IgD-negative memory B cell (primary cell): ENCODE measurements around the gene EFCAB11. TPM values are rescaled to one million over a fixed set of nuclear protein-coding genes. Genes with fewer than 3 reads are reported as not detected.
A peak's percentile ranks its signal among the peaks of the same experiment; 100 is the strongest.

Source experiments
- H3K27ac Mint-ChIP-seq, 3 donors: one replicate each; pipeline ENCODE4 v1.8.0; 2020 to 2022; ENCODE audit warnings: mild to moderate bottlenecking in 3 of 3, mixed read lengths in 3 of 3, moderate library complexity in 1 of 3
- H3K27me3 Mint-ChIP-seq: one replicate; pipeline ENCODE4 v1.8.0; 2021; ENCODE audit warnings: mixed read lengths
- H3K36me3 Mint-ChIP-seq: one replicate; pipeline ENCODE4 v1.8.0; 2020; ENCODE audit warnings: mild to moderate bottlenecking, mixed read lengths
- H3K4me1 Mint-ChIP-seq, 3 donors: one replicate each; pipeline ENCODE4 v1.8.0; 2020 to 2022; ENCODE audit warnings: mixed read lengths in 3 of 3, mild to moderate bottlenecking in 1 of 3
- H3K4me3 Mint-ChIP-seq, 4 donors: one replicate each; pipeline ENCODE4 v1.8.0; 2020 to 2022; ENCODE audit warnings: mild to moderate bottlenecking in 4 of 4, mixed read lengths in 4 of 4, moderate library complexity in 3 of 4
- H3K9me3 Mint-ChIP-seq, 3 donors: one replicate each; pipeline ENCODE4 v1.8.0; 2020 to 2021; ENCODE audit warnings: mixed read lengths in 3 of 3, mild to moderate bottlenecking in 1 of 3
- polyA plus RNA-seq: library from polyadenylated mRNA; unstranded; fragments of 300-500 nt; fragmentation: Illumina TruSeq; gene quantifications from one replicate; pipeline ENCODE4 v1.2.3, GENCODE V29; 2021

The EFCAB11 gene
- polyA plus RNA-seq, 1 donor from 2014 or later: 7.8 TPM

DNA sequence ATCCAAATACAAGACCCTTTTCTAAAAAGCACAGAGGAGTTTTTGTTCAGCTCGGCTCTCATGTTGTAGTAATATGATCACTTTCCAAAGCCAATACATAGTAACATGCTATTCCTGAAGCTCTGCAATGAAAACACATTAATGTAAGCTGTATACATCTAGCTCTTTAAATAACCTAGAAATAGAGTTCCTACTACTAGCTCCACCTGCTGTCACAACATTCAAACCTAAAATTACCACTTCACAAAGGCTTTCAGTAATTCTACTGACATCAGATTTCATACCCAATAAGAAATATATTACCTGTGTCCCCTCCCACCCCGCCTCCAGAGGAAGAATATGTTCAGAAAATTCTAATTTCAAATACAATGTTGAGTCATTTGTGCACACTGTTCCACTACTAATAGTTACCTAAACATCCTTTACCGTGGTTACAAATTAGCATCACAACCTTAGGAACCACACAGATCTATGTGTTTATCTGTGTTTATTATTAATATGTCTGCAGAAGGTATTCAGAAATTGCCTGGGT is 17.8 kb downstream of the EFCAB11 start:
- Mint-ChIP-seq H3K36me3 (peaks cover 5% of the 10 kb centered on the region), H3K4me3 (no peak overlapping the region), H3K9me3 (no peaks in the 10 kb centered on the region), H3K4me1 (peaks cover 0 to 2% (median 1%) of the 10 kb centered on the region in 3 donors), H3K27ac (no peak overlapping the region), H3K27me3 (no peaks in the 10 kb centered on the region)

GRCh38 chr14:89933002-89933401 is 21.5 kb downstream of the EFCAB11 start:
- H3K9me3 Mint-ChIP-seq: no peaks in the 10 kb centered on the region
- peaks cover 8% of the 10 kb centered on the region for H3K36me3 Mint-ChIP-seq
- H3K27ac Mint-ChIP-seq: no peak overlapping the region

GRCh38 chr14:89927186-89927865 is 27.2 kb downstream of the EFCAB11 start:
- Mint-ChIP-seq H3K9me3 (no peaks in the 10 kb centered on the region), H3K4me1 (no peaks in the 10 kb centered on the region), H3K27ac (no peak overlapping the region), H3K4me3 (no peak overlapping the region), H3K27me3 (no peaks in the 10 kb centered on the region), H3K36me3 (peaks cover 14% of the 10 kb centered on the region)

More at GRCh38 chr14:89933002-89933401, 21.5 kb downstream of the EFCAB11 start:
- H3K27me3 Mint-ChIP-seq: no peaks in the 10 kb centered on the region
- H3K4me3 Mint-ChIP-seq: no peak overlapping the region
- H3K4me1 Mint-ChIP-seq: no peaks in the 10 kb centered on the region

- Mint-ChIP-seq H3K4me1 (no peaks in the 10 kb centered on the region), H3K9me3 (no peaks in the 10 kb centered on the region), H3K4me3 (no peak overlapping the region), H3K27ac (no peak overlapping the region), H3K36me3 (peaks cover 14% of the 10 kb centered on the region), H3K27me3 (no peaks in the 10 kb centered on the region)
Observed at GRCh38 chr14:89926694-89927093, 27.8 kb downstream of the EFCAB11 start.

- Mint-ChIP-seq H3K27me3 (no peaks in the 10 kb centered on the region), H3K27ac (peak overlapping the region in 1 of 3 donors; percentile 61), H3K4me3 (no peak overlapping the region), H3K36me3 (peaks cover 12% of the 10 kb centered on the region), H3K9me3 (no peaks in the 10 kb centered on the region), H3K4me1 (no peaks in the 10 kb centered on the region)
Observed at GRCh38 chr14:89924268-89924667, 30.3 kb downstream of the EFCAB11 start.

DNA sequence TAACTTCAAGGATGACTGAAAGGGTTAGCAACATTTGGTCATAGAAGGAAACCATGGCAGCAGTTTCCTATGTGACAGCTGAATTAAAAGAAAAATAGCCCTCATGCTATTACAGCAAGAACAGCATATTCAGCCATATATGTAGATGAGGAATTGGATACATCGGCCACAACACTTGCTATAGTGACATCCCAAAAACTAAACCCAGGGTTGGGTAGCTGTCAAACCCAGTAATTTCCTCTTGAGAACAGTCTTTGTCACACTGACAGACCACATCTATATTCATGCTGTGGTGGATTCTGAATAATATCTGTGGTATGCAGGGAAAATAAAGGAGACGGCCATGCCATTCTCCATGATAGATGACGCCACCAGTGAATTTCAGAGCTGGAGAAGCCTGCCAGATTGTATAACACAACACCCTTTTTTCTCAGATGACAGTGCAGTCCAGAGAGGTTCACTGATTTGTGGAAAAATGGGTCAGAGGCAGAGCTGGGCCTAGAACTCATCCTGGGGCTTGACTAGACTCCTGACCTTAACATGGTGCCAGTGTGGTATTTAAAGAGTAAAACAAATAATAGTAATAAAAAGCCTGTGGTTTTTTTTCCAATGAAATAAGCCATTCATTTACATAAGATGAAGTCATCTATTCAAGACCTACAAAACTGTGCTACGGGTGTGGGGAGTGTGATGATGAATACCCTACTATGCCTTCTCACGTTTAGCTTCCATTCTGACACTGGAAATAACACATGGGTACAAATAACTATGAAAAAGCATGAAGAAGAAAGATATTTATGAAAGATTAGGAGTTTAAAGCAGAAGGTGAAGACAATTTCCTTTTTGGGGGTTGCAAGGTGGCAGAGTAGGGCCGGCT is 32.3 kb downstream of the EFCAB11 start:
- Mint-ChIP-seq H3K4me3 (no peak overlapping the region), H3K4me1 (no peaks in the 10 kb centered on the region), H3K27me3 (no peaks in the 10 kb centered on the region), H3K9me3 (no peaks in the 10 kb centered on the region), H3K27ac (no peak overlapping the region), H3K36me3 (peaks cover 12% of the 10 kb centered on the region)

- Mint-ChIP-seq H3K36me3 (peaks cover 9% of the 10 kb centered on the region), H3K9me3 (no peaks in the 10 kb centered on the region), H3K4me3 (no peak overlapping the region), H3K27me3 (no peaks in the 10 kb centered on the region), H3K27ac (no peak overlapping the region), H3K4me1 (peaks cover 0 to 2% (median 0%) of the 10 kb centered on the region in 3 donors)
Observed at GRCh38 chr14:89921346-89921745, 33.2 kb downstream of the EFCAB11 start.

- Mint-ChIP-seq H3K4me3 (no peak overlapping the region), H3K9me3 (no peaks in the 10 kb centered on the region), H3K36me3 (peaks cover 9% of the 10 kb centered on the region), H3K27me3 (no peaks in the 10 kb centered on the region), H3K27ac (no peak overlapping the region), H3K4me1 (peaks cover 0 to 2% (median 2%) of the 10 kb centered on the region in 3 donors)
Observed at GRCh38 chr14:89920056-89920455, 34.5 kb downstream of the EFCAB11 start.

- no peaks in the 10 kb centered on the region for H3K27me3 Mint-ChIP-seq
- H3K36me3 Mint-ChIP-seq: peaks cover 2% of the 10 kb centered on the region
- H3K27ac Mint-ChIP-seq: no peak overlapping the region
- H3K9me3 Mint-ChIP-seq: no peaks in the 10 kb centered on the region
- peaks cover 0 to 2% (median 2%) of the 10 kb centered on the region in 3 donors for H3K4me1 Mint-ChIP-seq
- H3K4me3 Mint-ChIP-seq: no peak overlapping the region
Observed at GRCh38 chr14:89918721-89919120, 35.8 kb downstream of the EFCAB11 start.

DNA sequence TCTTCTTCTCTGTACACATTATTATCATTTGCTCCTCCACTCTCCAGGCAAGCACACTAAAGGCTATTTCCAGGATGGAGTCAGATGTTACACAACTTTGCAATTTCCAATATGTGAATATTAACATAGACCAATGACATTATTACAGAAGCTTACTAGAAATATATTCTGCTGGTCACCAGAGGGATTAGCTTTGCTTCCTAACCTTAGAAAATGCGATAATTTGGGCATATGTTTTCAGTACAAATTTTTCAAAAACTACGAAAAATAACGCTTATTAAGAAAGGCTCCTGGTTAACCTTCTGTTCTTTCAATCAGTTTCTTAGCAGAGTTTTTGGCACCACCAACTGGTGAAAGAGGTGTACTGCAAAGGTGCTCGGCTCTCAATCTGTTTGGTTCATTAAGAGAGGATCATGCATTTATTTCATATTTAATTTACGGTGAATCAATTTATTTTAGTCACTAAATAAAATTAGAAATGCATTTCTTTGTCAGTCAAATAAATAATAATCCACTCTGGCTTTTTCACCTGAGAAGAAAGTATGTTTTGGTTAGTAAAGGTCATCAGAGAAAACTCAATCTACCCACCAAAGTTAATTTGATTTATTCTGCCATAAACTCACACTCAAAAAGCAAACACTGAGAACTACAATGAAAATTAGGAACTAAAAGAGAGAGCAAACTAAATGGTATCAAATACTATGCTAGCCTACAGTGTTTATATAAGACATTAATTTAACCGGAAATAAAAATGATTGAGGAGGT is 39.2 kb downstream of the EFCAB11 start:
- Mint-ChIP-seq H3K27ac (no peak overlapping the region), H3K4me1 (peaks cover 0 to 2% (median 2%) of the 10 kb centered on the region in 3 donors), H3K36me3 (peaks cover 3% of the 10 kb centered on the region), H3K27me3 (no peaks in the 10 kb centered on the region), H3K4me3 (no peak overlapping the region), H3K9me3 (no peaks in the 10 kb centered on the region)

- Mint-ChIP-seq H3K27ac (no peak overlapping the region), H3K27me3 (no peaks in the 10 kb centered on the region), H3K36me3 (peaks cover 4% of the 10 kb centered on the region), H3K4me3 (no peak overlapping the region), H3K9me3 (no peaks in the 10 kb centered on the region), H3K4me1 (peaks cover 0 to 2% (median 2%) of the 10 kb centered on the region in 3 donors)
Observed at GRCh38 chr14:89912667-89913211, 41.8 kb downstream of the EFCAB11 start.

- H3K27ac Mint-ChIP-seq: no peak overlapping the region
- no peaks in the 10 kb centered on the region for H3K27me3 Mint-ChIP-seq
- H3K4me3 Mint-ChIP-seq: no peak overlapping the region
- H3K9me3 Mint-ChIP-seq: no peaks in the 10 kb centered on the region
- peaks cover 0 to 2% (median 2%) of the 10 kb centered on the region in 3 donors for H3K4me1 Mint-ChIP-seq
- peaks cover 4% of the 10 kb centered on the region for H3K36me3 Mint-ChIP-seq
Observed at GRCh38 chr14:89912221-89912620, 42.3 kb downstream of the EFCAB11 start.

- Mint-ChIP-seq H3K27me3 (no peaks in the 10 kb centered on the region), H3K9me3 (no peaks in the 10 kb centered on the region), H3K27ac (no peak overlapping the region), H3K36me3 (peaks cover 4% of the 10 kb centered on the region), H3K4me3 (no peak overlapping the region), H3K4me1 (peaks cover 0 to 2% (median 0%) of the 10 kb centered on the region in 3 donors)
Observed at GRCh38 chr14:89911010-89911919, 43.3 kb downstream of the EFCAB11 start.

- Mint-ChIP-seq H3K27ac (no peak overlapping the region), H3K4me1 (peaks cover 0 to 2% (median 0%) of the 10 kb centered on the region in 3 donors), H3K36me3 (peaks cover 4% of the 10 kb centered on the region), H3K27me3 (no peaks in the 10 kb centered on the region), H3K4me3 (no peak overlapping the region), H3K9me3 (no peaks in the 10 kb centered on the region)
Observed at GRCh38 chr14:89910691-89911009, 43.9 kb downstream of the EFCAB11 start.
